ENCODE results near the gene ABCA6.

ABCA6 gene

DNA sequence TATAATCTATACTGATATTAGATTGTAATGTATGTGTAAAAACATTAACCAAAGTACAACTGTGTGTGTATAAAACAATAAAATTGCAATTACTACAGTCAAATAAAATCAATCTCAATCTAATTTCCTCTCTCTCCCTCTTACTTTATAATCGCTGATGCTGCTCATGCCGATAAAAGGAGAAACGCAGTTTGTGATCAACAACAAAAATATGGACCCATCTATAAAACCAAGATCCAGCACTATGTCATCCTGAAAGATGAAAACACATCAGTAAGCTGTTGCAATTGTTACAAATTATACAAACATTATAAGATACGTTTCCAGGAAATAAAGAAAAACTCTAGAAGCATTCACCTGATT, 33.5 kb upstream of the ABCA6 start:
- TF ChIP-seq TEAD4 (IDR thresholded peaks at IDR 0.05) (no peak), ZBTB7A (IDR thresholded peaks at IDR 0.05; ENCODE audit: low read depth) (no peak), EGR1 (IDR thresholded peaks at IDR 0.05) (no peak), EP300 (IDR thresholded peaks at IDR 0.05; ENCODE audit: borderline replicate concordance) (no peak), CEBPB (IDR thresholded peaks at IDR 0.05) (no peak), YY1 (IDR thresholded peaks at IDR 0.05; ENCODE audit: low read depth) (no peak), FOXM1 (IDR thresholded peaks at IDR 0.05; ENCODE audit: borderline replicate concordance, low read depth) (no peak), TAF1 (IDR thresholded peaks at IDR 0.05; ENCODE audit: low read depth) (no peak), RAD21 (IDR thresholded peaks at IDR 0.05; ENCODE audit: low read depth) (no peak), NFIC (IDR thresholded peaks at IDR 0.05) (no peak), CREB1 (IDR thresholded peaks at IDR 0.05; ENCODE audit: low read depth) (no peak), TCF12 (IDR thresholded peaks at IDR 0.05; ENCODE audit: low read depth) (no peak)
- TF ChIP-seq, protein P1, sequence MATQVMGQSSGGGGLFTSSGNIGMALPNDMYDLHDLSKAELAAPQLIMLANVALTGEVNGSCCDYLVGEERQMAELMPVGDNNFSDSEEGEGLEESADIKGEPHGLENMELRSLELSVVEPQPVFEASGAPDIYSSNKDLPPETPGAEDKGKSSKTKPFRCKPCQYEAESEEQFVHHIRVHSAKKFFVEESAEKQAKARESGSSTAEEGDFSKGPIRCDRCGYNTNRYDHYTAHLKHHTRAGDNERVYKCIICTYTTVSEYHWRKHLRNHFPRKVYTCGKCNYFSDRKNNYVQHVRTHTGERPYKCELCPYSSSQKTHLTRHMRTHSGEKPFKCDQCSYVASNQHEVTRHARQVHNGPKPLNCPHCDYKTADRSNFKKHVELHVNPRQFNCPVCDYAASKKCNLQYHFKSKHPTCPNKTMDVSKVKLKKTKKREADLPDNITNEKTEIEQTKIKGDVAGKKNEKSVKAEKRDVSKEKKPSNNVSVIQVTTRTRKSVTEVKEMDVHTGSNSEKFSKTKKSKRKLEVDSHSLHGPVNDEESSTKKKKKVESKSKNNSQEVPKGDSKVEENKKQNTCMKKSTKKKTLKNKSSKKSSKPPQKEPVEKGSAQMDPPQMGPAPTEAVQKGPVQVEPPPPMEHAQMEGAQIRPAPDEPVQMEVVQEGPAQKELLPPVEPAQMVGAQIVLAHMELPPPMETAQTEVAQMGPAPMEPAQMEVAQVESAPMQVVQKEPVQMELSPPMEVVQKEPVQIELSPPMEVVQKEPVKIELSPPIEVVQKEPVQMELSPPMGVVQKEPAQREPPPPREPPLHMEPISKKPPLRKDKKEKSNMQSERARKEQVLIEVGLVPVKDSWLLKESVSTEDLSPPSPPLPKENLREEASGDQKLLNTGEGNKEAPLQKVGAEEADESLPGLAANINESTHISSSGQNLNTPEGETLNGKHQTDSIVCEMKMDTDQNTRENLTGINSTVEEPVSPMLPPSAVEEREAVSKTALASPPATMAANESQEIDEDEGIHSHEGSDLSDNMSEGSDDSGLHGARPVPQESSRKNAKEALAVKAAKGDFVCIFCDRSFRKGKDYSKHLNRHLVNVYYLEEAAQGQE (IDR thresholded peaks at IDR 0.05; ENCODE audit: low read depth), result no peak
- TF ChIP-seq, protein P2, sequence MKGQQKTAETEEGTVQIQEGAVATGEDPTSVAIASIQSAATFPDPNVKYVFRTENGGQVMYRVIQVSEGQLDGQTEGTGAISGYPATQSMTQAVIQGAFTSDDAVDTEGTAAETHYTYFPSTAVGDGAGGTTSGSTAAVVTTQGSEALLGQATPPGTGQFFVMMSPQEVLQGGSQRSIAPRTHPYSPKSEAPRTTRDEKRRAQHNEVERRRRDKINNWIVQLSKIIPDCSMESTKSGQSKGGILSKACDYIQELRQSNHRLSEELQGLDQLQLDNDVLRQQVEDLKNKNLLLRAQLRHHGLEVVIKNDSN (IDR thresholded peaks at IDR 0.05), result no peak
- TF ChIP-seq, protein P3, sequence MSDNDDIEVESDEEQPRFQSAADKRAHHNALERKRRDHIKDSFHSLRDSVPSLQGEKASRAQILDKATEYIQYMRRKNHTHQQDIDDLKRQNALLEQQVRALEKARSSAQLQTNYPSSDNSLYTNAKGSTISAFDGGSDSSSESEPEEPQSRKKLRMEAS (IDR thresholded peaks at IDR 0.05), result no peak

GRCh38 chr17:69173118-69173517, 31.4 kb upstream of the ABCA6 start:
- TF ChIP-seq TEAD4 (IDR thresholded peaks at IDR 0.05) (no peak), RAD21 (IDR thresholded peaks at IDR 0.05; ENCODE audit: low read depth) (no peak), EP300 (IDR thresholded peaks at IDR 0.05; ENCODE audit: borderline replicate concordance) (no peak), TCF12 (IDR thresholded peaks at IDR 0.05; ENCODE audit: low read depth) (no peak), TAF1 (IDR thresholded peaks at IDR 0.05; ENCODE audit: low read depth) (no peak), CREB1 (IDR thresholded peaks at IDR 0.05; ENCODE audit: low read depth) (no peak), FOXM1 (IDR thresholded peaks at IDR 0.05; ENCODE audit: borderline replicate concordance, low read depth) (no peak), EGR1 (IDR thresholded peaks at IDR 0.05) (no peak), YY1 (IDR thresholded peaks at IDR 0.05; ENCODE audit: low read depth) (no peak), ZBTB7A (IDR thresholded peaks at IDR 0.05; ENCODE audit: low read depth) (no peak), NFIC (IDR thresholded peaks at IDR 0.05) (no peak), CEBPB (IDR thresholded peaks at IDR 0.05) (no peak)
- TF ChIP-seq, protein P3 (IDR thresholded peaks at IDR 0.05), result no peak
- TF ChIP-seq, protein P2 (IDR thresholded peaks at IDR 0.05), result no peak
- TF ChIP-seq, protein P1 (IDR thresholded peaks at IDR 0.05; ENCODE audit: low read depth), result no peak

GRCh38 chr17:69170377-69170776, 28.7 kb upstream of the ABCA6 start:
- TF ChIP-seq TCF12 (IDR thresholded peaks at IDR 0.05; ENCODE audit: low read depth) (no peak), FOXM1 (IDR thresholded peaks at IDR 0.05; ENCODE audit: borderline replicate concordance, low read depth) (no peak), YY1 (IDR thresholded peaks at IDR 0.05; ENCODE audit: low read depth) (no peak), CREB1 (IDR thresholded peaks at IDR 0.05; ENCODE audit: low read depth) (no peak), TEAD4 (IDR thresholded peaks at IDR 0.05) (no peak), NFIC (IDR thresholded peaks at IDR 0.05) (no peak), TAF1 (IDR thresholded peaks at IDR 0.05; ENCODE audit: low read depth) (no peak), EP300 (IDR thresholded peaks at IDR 0.05; ENCODE audit: borderline replicate concordance) (no peak), CEBPB (IDR thresholded peaks at IDR 0.05) (no peak), EGR1 (IDR thresholded peaks at IDR 0.05) (no peak), ZBTB7A (IDR thresholded peaks at IDR 0.05; ENCODE audit: low read depth) (no peak), RAD21 (IDR thresholded peaks at IDR 0.05; ENCODE audit: low read depth) (no peak)
- TF ChIP-seq, protein P2 (IDR thresholded peaks at IDR 0.05), result no peak
- TF ChIP-seq, protein P1 (IDR thresholded peaks at IDR 0.05; ENCODE audit: low read depth), result no peak

- TF ChIP-seq TAF1 (IDR thresholded peaks at IDR 0.05; ENCODE audit: low read depth) (no peak), ZBTB7A (IDR thresholded peaks at IDR 0.05; ENCODE audit: low read depth) (no peak), CEBPB (IDR thresholded peaks at IDR 0.05) (no peak), NFIC (IDR thresholded peaks at IDR 0.05) (no peak), EGR1 (IDR thresholded peaks at IDR 0.05) (no peak), CREB1 (IDR thresholded peaks at IDR 0.05; ENCODE audit: low read depth) (no peak)
- TF ChIP-seq, protein P2 (IDR thresholded peaks at IDR 0.05), result no peak
- TF ChIP-seq, protein P1 (IDR thresholded peaks at IDR 0.05; ENCODE audit: low read depth), result no peak
- TF ChIP-seq, protein P3 (IDR thresholded peaks at IDR 0.05), result no peak
These were observed 25.3 kb upstream of the ABCA6 start for GRCh38 chr17:69166957-69167356.
